CD4-positive, alpha-beta T cell (primary cell): ENCODE measurements around the gene GCSH. TPM values are rescaled to one million over a fixed set of nuclear protein-coding genes. Genes with fewer than 3 reads are reported as not detected.

Experiments used
- ATAC-seq: fragments of 200-7000 bp; cut with Tn5 transposase; one replicate; pipeline ENCODE4 v1.10.0; 2022; ENCODE audit warnings: mild to moderate bottlenecking; ENCODE audit not compliant: poor library complexity
- CTCF ChIA-PET: fragments of 350-600 bp; sonication (Branson Sonifier 250); formaldehyde crosslinking; loops from one replicate; lab custom pipeline; 2021; ENCODE audit warnings: antibody characterized with exemption, inconsistent platforms; lab: Charles Lee
- POLR2A ChIA-PET: fragments of 350-600 bp; sonication (Branson Sonifier 250); formaldehyde crosslinking; loops from one replicate; lab custom pipeline; 2021; ENCODE audit warnings: antibody characterized with exemption, inconsistent platforms; lab: Charles Lee
- DNase-seq, 14 experiments: peaks; one replicate each; pipeline ENCODE4 v3.0.0-alpha.2; 2013 to 2020; ENCODE audit warnings: mixed read lengths in 2 of 14
- H3K27ac ChIP-seq, 2 donors: one replicate each; pipeline versions ENCODE4 v1.5.1 to v1.7.0; 2013; ENCODE audit warnings: low read length in 2 of 2, low read depth in 1 of 2, mild to moderate bottlenecking in 1 of 2
- H3K27me3 ChIP-seq, 2 experiments: 1 replicate in 1 of 2; 2 replicates in 1 of 2; pipeline versions ENCODE4 v1.6.1 to v1.7.0; 2013; ENCODE audit warnings: low read length in 2 of 2, control low read depth in 1 of 2, mild to moderate bottlenecking in 1 of 2, moderate library complexity in 1 of 2; ENCODE audit not compliant: insufficient read depth in 2 of 2, control insufficient read depth in 1 of 2
- H3K36me3 ChIP-seq: one replicate; pipeline ENCODE4 v1.6.1; 2013; ENCODE audit warnings: low read length, control low read depth; ENCODE audit not compliant: insufficient read depth
- H3K4me1 ChIP-seq: one replicate; pipeline ENCODE4 v1.6.1; 2013; ENCODE audit warnings: low read length, control low read depth; ENCODE audit not compliant: insufficient read depth
- H3K4me3 ChIP-seq: one replicate; pipeline ENCODE4 v1.5.1; 2013; ENCODE audit warnings: mild to moderate bottlenecking, low read length, moderate library complexity
- H3K9me3 ChIP-seq, 2 experiments: 1 replicate in 1 of 2; 2 replicates in 1 of 2; pipeline versions ENCODE4 v1.6.1 to v1.7.0; 2013; ENCODE audit warnings: low read length in 2 of 2, mild to moderate bottlenecking in 2 of 2, control low read depth in 1 of 2, moderate library complexity in 1 of 2; ENCODE audit not compliant: control insufficient read depth in 1 of 2, insufficient read depth in 1 of 2
- H3K27ac Mint-ChIP-seq: one replicate; pipeline ENCODE4 v1.8.0; 2020; ENCODE audit warnings: mixed read lengths
- H3K27me3 Mint-ChIP-seq: one replicate; pipeline ENCODE4 v1.8.0; 2021; ENCODE audit warnings: mixed read lengths
- H3K36me3 Mint-ChIP-seq: one replicate; pipeline ENCODE4 v1.8.0; 2021; ENCODE audit warnings: low read depth, mixed read lengths
- H3K4me1 Mint-ChIP-seq: one replicate; pipeline ENCODE4 v1.8.0; 2021; ENCODE audit warnings: low read depth, mixed read lengths
- H3K4me3 Mint-ChIP-seq: one replicate; pipeline ENCODE4 v1.8.0; 2020; ENCODE audit warnings: mild to moderate bottlenecking, mixed read lengths
- H3K9me3 Mint-ChIP-seq: one replicate; pipeline ENCODE4 v1.8.0; 2020; ENCODE audit warnings: mixed read lengths
- CTCF ChIP-seq: fragments of 200-600 bp; IDR thresholded peaks from one replicate; pipeline ENCODE4 v1.8.0; 2022; ENCODE audit warnings: antibody characterized with exemption, mild to moderate bottlenecking
- intact Hi-C, 2 experiments: fragments of 100-400 bp; cut with DNase I in 1 of 2; cut with micrococcal nuclease in 1 of 2; formaldehyde crosslinking; loops; one replicate each; pipeline versions ENCODE4 v1.15.1 to v1.9.0; 2023 to 2025; cut with DNase I, micrococcal nuclease
- total RNA-seq, 174 experiments: library from RNA in 2 of 174; stranded (reverse) in 2 of 174; gene quantifications; one replicate each; pipeline ENCODE4 v1.2.3 and lab custom pipeline; 2021 to 2026

GCSH gene
- total RNA-seq, 2 experiments from 2014 or later: 2.3 to 3.2 TPM

DNA sequence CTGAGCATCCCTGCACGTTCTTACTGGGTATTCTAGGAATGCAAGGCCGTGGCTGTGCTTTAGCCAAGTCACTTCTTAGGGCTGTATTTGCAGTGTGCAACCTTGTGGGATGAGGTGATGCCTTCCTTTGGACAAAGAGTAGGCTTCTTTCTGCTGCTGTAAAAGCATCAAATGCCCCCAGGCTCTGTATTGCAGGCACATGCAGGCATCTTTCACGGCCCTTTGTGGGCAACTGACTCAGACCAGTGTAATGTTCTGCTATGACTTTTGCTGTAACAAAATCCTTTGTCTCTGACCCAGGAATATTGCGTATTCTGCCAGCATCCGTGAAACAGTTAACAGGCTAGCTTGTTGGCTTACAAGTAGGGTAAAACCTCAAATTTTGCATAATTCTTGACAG, 30.9 kb upstream of the GCSH start:
- no peak overlapping the region for H3K27ac Mint-ChIP-seq
- no peaks in the 10 kb centered on the region for H3K36me3 ChIP-seq
- no peak overlapping the region for H3K4me3 Mint-ChIP-seq
- no peaks in the 10 kb centered on the region for H3K27me3 ChIP-seq
- POLR2A ChIA-PET: no interaction called here
- DNase-seq (no peak), ATAC-seq (no peak)
- H3K4me3 ChIP-seq: no peak overlapping the region
- H3K4me1 Mint-ChIP-seq: no peaks in the 10 kb centered on the region
- no peaks in the 10 kb centered on the region for H3K9me3 Mint-ChIP-seq
- no peaks in the 10 kb centered on the region for H3K9me3 ChIP-seq
- CTCF ChIA-PET: no interaction called here
- intact Hi-C loops: no loop called here
- H3K36me3 Mint-ChIP-seq: no peaks in the 10 kb centered on the region
- H3K27me3 Mint-ChIP-seq: no peaks in the 10 kb centered on the region
- no peaks in the 10 kb centered on the region for H3K4me1 ChIP-seq
- H3K27ac ChIP-seq: no peak overlapping the region
- no peak for TF ChIP-seq CTCF

DNA sequence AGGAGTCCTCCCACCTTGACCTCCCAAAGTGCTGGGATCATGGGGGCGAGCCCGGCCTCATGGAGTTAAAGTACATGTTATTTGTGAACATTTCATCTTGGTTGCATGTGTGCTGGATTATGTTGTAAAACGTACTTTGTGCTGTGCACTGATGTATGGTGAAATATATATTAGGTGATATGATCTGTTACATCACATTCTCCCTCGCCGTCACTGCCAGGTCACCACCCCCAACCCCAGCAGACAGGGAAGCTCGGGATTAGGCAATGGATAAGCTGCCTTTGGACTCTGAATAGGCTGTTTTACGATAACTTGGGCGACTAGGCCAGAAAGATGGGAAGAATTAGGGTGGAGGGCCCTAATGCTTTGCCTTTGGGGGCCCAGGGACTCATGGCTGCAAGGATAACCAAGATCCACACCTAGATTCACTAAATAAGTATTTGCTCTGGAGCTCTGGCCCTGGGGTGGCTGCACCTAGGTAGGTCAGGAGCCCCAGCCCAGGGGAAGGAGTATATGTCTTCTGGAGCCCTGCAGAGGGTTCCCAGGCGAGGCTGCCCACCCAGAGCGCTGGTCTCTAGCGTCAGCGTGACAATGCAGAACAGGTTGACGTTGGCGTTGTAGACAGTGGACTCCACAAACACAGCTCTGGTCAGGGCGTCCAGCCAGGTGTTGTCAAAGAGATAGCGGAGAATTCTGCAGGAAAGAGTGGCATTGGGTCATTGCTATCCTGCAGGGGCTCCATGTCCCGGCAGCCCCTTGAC, 27.1 kb upstream of the GCSH start:
- Mint-ChIP-seq H3K27me3 (peaks cover 12% of the 10 kb centered on the region), H3K27ac (no peak overlapping the region), H3K4me3 (no peak overlapping the region), H3K9me3 (no peaks in the 10 kb centered on the region), H3K36me3 (no peaks in the 10 kb centered on the region), H3K4me1 (no peaks in the 10 kb centered on the region)
- ATAC-seq: no peak
- TF ChIP-seq CTCF: no peak
- Histone ChIP-seq H3K36me3 (no peaks in the 10 kb centered on the region), H3K27ac (no peak overlapping the region), H3K4me3 (no peak overlapping the region), H3K4me1 (no peaks in the 10 kb centered on the region), H3K9me3 (no peaks in the 10 kb centered on the region), H3K27me3 (no peaks in the 10 kb centered on the region)
- DNase-seq: no peak
- ChIA-PET CTCF (no interaction called here), POLR2A (no interaction called here)
- intact Hi-C loops: no loop called here

DNA sequence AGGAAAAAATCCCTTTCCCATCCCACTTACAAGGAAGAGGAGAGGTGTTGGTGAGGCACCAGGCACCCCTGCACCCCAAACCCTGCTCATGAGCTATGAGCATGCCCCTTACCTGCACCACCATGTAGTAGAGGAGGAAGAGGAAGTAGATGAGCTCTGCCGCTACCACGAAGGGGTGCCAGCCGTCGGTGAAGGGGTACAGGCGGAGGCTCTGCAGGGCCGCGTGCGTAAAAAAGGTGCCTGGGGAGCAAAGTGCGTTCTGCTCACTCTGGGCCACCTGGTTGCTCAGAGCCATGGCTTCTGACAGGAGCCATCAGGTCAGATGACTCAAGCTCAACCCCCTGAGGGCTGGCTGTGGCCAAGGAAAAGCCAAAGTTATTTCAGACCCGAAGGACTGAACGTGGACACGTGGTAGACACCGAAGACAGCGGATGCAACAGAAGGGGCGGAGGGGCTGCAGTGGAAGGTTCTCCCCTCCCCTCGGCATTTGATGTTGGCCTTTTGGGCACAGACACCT, 25.3 kb upstream of the GCSH start:
- CTCF ChIA-PET: no interaction called here
- intact Hi-C loops: no loop called here
- H3K27me3 Mint-ChIP-seq: peaks cover 15% of the 10 kb centered on the region
- Histone ChIP-seq H3K4me3 (no peak overlapping the region), H3K27ac (no peak overlapping the region), H3K9me3 (no peaks in the 10 kb centered on the region), H3K27me3 (no peaks in the 10 kb centered on the region), H3K4me1 (no peaks in the 10 kb centered on the region), H3K36me3 (no peaks in the 10 kb centered on the region)
- no peak for TF ChIP-seq CTCF
- DNase-seq (no peak), ATAC-seq (no peak)
- H3K4me3 Mint-ChIP-seq: no peak overlapping the region
- POLR2A ChIA-PET: no interaction called here
- no peak overlapping the region for H3K27ac Mint-ChIP-seq
- no peaks in the 10 kb centered on the region for H3K4me1 Mint-ChIP-seq
- H3K9me3 Mint-ChIP-seq: no peaks in the 10 kb centered on the region
- no peaks in the 10 kb centered on the region for H3K36me3 Mint-ChIP-seq
